Caco-2 (cell line): ENCODE results near the gene KRTAP12-3. TPM values are rescaled to one million over a fixed set of nuclear protein-coding genes. Genes with fewer than 3 reads are reported as not detected.
"Not testable (repeated sequence)": the region's sequence is repeated elsewhere in the genome, so short reads cannot be mapped to it uniquely, and the experiment has no call there.

Source experiments
- BruUV-seq: library from RNA; stranded (reverse); fragments of 400-500 nt; replicated peaks from 2 replicates; lab custom pipeline; 2021; lab: Mats Ljungman, UMichigan
- CTCF ChIA-PET: fragments of 300-600 bp; sonication (Branson Sonifier 250); formaldehyde crosslinking; loops from one replicate; lab custom pipeline; 2022; ENCODE audit warnings: antibody characterized with exemption; lab: Charles Lee
- POLR2A ChIA-PET: fragments of 300-600 bp; sonication (Branson Sonifier 250); formaldehyde crosslinking; loops from one replicate; lab custom pipeline; 2022; ENCODE audit warnings: antibody characterized with exemption; lab: Charles Lee
- DNase-seq, 2 experiments: peaks; one replicate each; pipeline versions ENCODE4 v3.0.0 to v3.0.0-alpha.2; 2020 to 2022
- H3K27me3 ChIP-seq: replicated peaks from 2 replicates; pipeline ENCODE4 v1.6.0; 2011; ENCODE audit warnings: low read length; ENCODE audit not compliant: control insufficient read depth, insufficient read depth
- H3K36me3 ChIP-seq: 2 replicates; pipeline ENCODE4 v1.5.1; 2011; ENCODE audit warnings: low read length; ENCODE audit not compliant: control insufficient read depth, insufficient read depth
- H3K4me1 ChIP-seq: fragments of 250-450 bp; sonication (Bioruptor Pico); 2 replicates; pipeline ENCODE4 v1.5.1; 2020; ENCODE audit warnings: mild to moderate bottlenecking
- H3K4me3 ChIP-seq: 2 replicates; pipeline ENCODE4 v1.5.1; 2011; ENCODE audit warnings: low read depth, mild to moderate bottlenecking, control low read depth, low read length
- H3K9me3 ChIP-seq: fragments of 250-450 bp; sonication (Bioruptor Pico); 2 replicates; pipeline ENCODE4 v1.5.1; 2020; ENCODE audit warnings: mild to moderate bottlenecking, moderate library complexity
- H3K27ac Mint-ChIP-seq: one replicate; pipeline ENCODE4 v1.8.0; 2022; ENCODE audit warnings: mixed read lengths; ENCODE audit not compliant: unreplicated experiment
- H3K27me3 Mint-ChIP-seq: one replicate; pipeline ENCODE4 v1.8.0; 2022; ENCODE audit warnings: mixed read lengths; ENCODE audit not compliant: insufficient read depth, unreplicated experiment
- H3K36me3 Mint-ChIP-seq: one replicate; pipeline ENCODE4 v1.8.0; 2022; ENCODE audit warnings: mild to moderate bottlenecking, mixed read lengths; ENCODE audit not compliant: insufficient read depth, unreplicated experiment
- H3K4me1 Mint-ChIP-seq: one replicate; pipeline ENCODE4 v1.8.0; 2022; ENCODE audit warnings: low read depth, mixed read lengths; ENCODE audit not compliant: unreplicated experiment
- H3K4me3 Mint-ChIP-seq: one replicate; pipeline ENCODE4 v1.8.0; 2022; ENCODE audit warnings: mild to moderate bottlenecking, moderate library complexity, mixed read lengths; ENCODE audit not compliant: unreplicated experiment
- H3K9me3 Mint-ChIP-seq: one replicate; pipeline ENCODE4 v1.8.0; 2022; ENCODE audit warnings: mixed read lengths; ENCODE audit not compliant: unreplicated experiment
- CTCF ChIP-seq, 2 experiments: fragments of 200-600 bp in 1 of 2; IDR thresholded peaks; 1 replicate in 1 of 2; 2 replicates in 1 of 2; pipeline versions ENCODE4 v1.5.1 to v1.8.0; 2011 to 2022; ENCODE audit warnings: antibody characterized with exemption in 1 of 2, control low read depth in 1 of 2, inconsistent platforms in 1 of 2, low read depth in 1 of 2, low read length in 1 of 2, mild to moderate bottlenecking in 1 of 2, moderate library complexity in 1 of 2; ENCODE audit not compliant: insufficient read depth in 1 of 2, severe bottlenecking in 1 of 2, unreplicated experiment in 1 of 2
- intact Hi-C: fragments of 100-400 bp; cut with micrococcal nuclease; formaldehyde crosslinking; loops from one replicate; pipeline ENCODE4 v1.10.0; 2022; ENCODE audit not compliant: unreplicated experiment
- total RNA-seq: library from RNA; stranded (reverse); gene quantifications from 2 replicates; pipeline ENCODE4 v1.2.3, GENCODE V29; 2022

KRTAP12-3 gene
- total RNA-seq, 1 experiment from 2014 or later, result not detected

GRCh38 chr21:44686843-44687561, 29.3 kb downstream of the KRTAP12-3 start:
- no peaks in the 10 kb centered on the region for H3K27me3 ChIP-seq
- H3K9me3 Mint-ChIP-seq, result peaks cover 1% of the 10 kb centered on the region
- intact Hi-C loops, result no loop called here
- BruUV-seq, result no TSS peak
- peaks cover under 1% of the 10 kb centered on the region; the same call in 1 of the 2 replicates for H3K9me3 ChIP-seq
- peak overlapping the region; percentile 48 for H3K27ac Mint-ChIP-seq
- no peaks in the 10 kb centered on the region for H3K36me3 ChIP-seq
- H3K27me3 Mint-ChIP-seq, result peaks cover 20% of the 10 kb centered on the region
- no peak overlapping the region for H3K4me3 Mint-ChIP-seq
- CTCF ChIA-PET, result interaction anchor here (1.3 kb wide), 1 partner anchor 15 kb away, joined by 3 read pairs; no protein-coding TSS in a partner anchor
- no peak for TF ChIP-seq CTCF (IDR thresholded peaks at IDR 0.05; ENCODE audit: insufficient read depth in 1 of 2, low read depth in 1 of 2, low read length in 1 of 2, severe bottlenecking in 1 of 2, unreplicated experiment in 1 of 2)
- POLR2A ChIA-PET, result no interaction called here
- no peaks in the 10 kb centered on the region for H3K36me3 Mint-ChIP-seq
- no peak overlapping the region for H3K4me3 ChIP-seq
- H3K4me1 Mint-ChIP-seq, result no peaks in the 10 kb centered on the region
- DNase-seq, result peak in 1 of 2 experiments; percentile 17
- H3K4me1 ChIP-seq, result no peaks in the 10 kb centered on the region

GRCh38 chr21:44687671-44688070, 29.9 kb downstream of the KRTAP12-3 start:
- Mint-ChIP-seq H3K27me3 (peaks cover 14% of the 10 kb centered on the region), H3K36me3 (no peaks in the 10 kb centered on the region), H3K4me1 (no peaks in the 10 kb centered on the region), H3K27ac (no peak overlapping the region), H3K9me3 (peaks cover 8% of the 10 kb centered on the region), H3K4me3 (no peak overlapping the region)
- H3K4me1 ChIP-seq, result no peaks in the 10 kb centered on the region
- intact Hi-C loops, result no loop called here
- no peak overlapping the region for H3K4me3 ChIP-seq
- no peaks in the 10 kb centered on the region for H3K36me3 ChIP-seq
- ChIA-PET CTCF (interaction anchor here (1.3 kb wide), 1 partner anchor 14 kb away, joined by 3 read pairs; no protein-coding TSS in a partner anchor), POLR2A (no interaction called here)
- no peaks in the 10 kb centered on the region for H3K27me3 ChIP-seq
- TF ChIP-seq CTCF (IDR thresholded peaks at IDR 0.05; ENCODE audit: insufficient read depth in 1 of 2, low read depth in 1 of 2, low read length in 1 of 2, severe bottlenecking in 1 of 2, unreplicated experiment in 1 of 2), result no peak
- H3K9me3 ChIP-seq, result peaks cover 6% of the 10 kb centered on the region
- no peak for DNase-seq
- no TSS peak for BruUV-seq

- intact Hi-C loops, BruUV-seq, CTCF ChIA-PET, H3K4me1 Mint-ChIP-seq, H3K4me3 Mint-ChIP-seq, H3K9me3 ChIP-seq, H3K4me3 ChIP-seq, H3K4me1 ChIP-seq, POLR2A ChIA-PET, H3K27me3 ChIP-seq, H3K27ac Mint-ChIP-seq, H3K36me3 ChIP-seq, H3K36me3 Mint-ChIP-seq: not testable (repeated sequence)
- DNase-seq, result peak in 1 of 2 experiments; percentile 7
- H3K27me3 Mint-ChIP-seq, result peaks cover 12% of the 10 kb centered on the region
- peaks cover 24% of the 10 kb centered on the region for H3K9me3 Mint-ChIP-seq
Observed at GRCh38 chr21:44689740-44690139, 32.0 kb downstream of the KRTAP12-3 start.
